GM23338 (cell line): ENCODE results near the gene CNTN5. TPM values are rescaled to one million over a fixed set of nuclear protein-coding genes. Genes with fewer than 3 reads are reported as not detected.

Experiments used
- ATAC-seq: fragments of 200-7000 bp; cut with Tn5 transposase; 3 replicates; pipeline ENCODE4 v1.9.1; 2020
- DNase-seq: peaks from one replicate; pipeline ENCODE4 v3.0.0-alpha.2; 2015; ENCODE audit warnings: low spot score
- H2AFZ ChIP-seq: fragments of 200-600 bp; sonication (generic); 2 replicates; pipeline ENCODE4 v1.8.0; 2016; ENCODE audit warnings: antibody characterized with exemption, mild to moderate bottlenecking, moderate library complexity
- H3F3A ChIP-seq: fragments of 200-600 bp; sonication (generic); replicated peaks from 2 replicates; pipeline ENCODE4 v1.8.0; 2017; ENCODE audit warnings: antibody characterized with exemption, mixed run types, low read depth
- H3K27ac ChIP-seq: fragments of 200-600 bp; sonication (generic); 2 replicates; pipeline ENCODE4 v1.6.1; 2016; ENCODE audit warnings: low read depth
- H3K27me3 ChIP-seq: fragments of 200-600 bp; sonication (generic); 2 replicates; pipeline ENCODE4 v1.8.0; 2016; ENCODE audit warnings: mild to moderate bottlenecking, mixed run types, moderate library complexity; ENCODE audit not compliant: insufficient read depth
- H3K36me3 ChIP-seq: fragments of 200-600 bp; sonication (generic); 2 replicates; pipeline ENCODE4 v1.8.0; 2016; ENCODE audit warnings: mild to moderate bottlenecking; ENCODE audit not compliant: insufficient read depth
- H3K4me1 ChIP-seq: fragments of 200-600 bp; sonication (generic); 2 replicates; pipeline ENCODE4 v1.8.0; 2016; ENCODE audit warnings: mild to moderate bottlenecking, moderate library complexity; ENCODE audit not compliant: insufficient read depth
- H3K4me2 ChIP-seq: fragments of 200-600 bp; sonication (generic); 2 replicates; pipeline ENCODE4 v1.7.1; 2017; ENCODE audit warnings: mixed run types
- H3K4me3 ChIP-seq: fragments of 200-600 bp; sonication (generic); 2 replicates; pipeline ENCODE4 v1.6.1; 2016; ENCODE audit warnings: mixed run types
- H3K79me2 ChIP-seq: fragments of 200-600 bp; sonication (generic); replicated peaks from 2 replicates; pipeline ENCODE4 v1.8.0; 2017; ENCODE audit warnings: mild to moderate bottlenecking; ENCODE audit not compliant: insufficient read depth
- H3K9me2 ChIP-seq: fragments of 200-600 bp; sonication (generic); 2 replicates; pipeline ENCODE4 v1.8.0; 2017; ENCODE audit not compliant: insufficient read depth
- H4K20me1 ChIP-seq: fragments of 200-600 bp; sonication (generic); replicated peaks from 2 replicates; pipeline ENCODE4 v1.8.0; 2017; ENCODE audit warnings: mild to moderate bottlenecking; ENCODE audit not compliant: insufficient read depth
- H3K27ac Mint-ChIP-seq: 2 replicates; pipeline ENCODE4 v1.8.0; 2020; ENCODE audit warnings: inconsistent platforms, mild to moderate bottlenecking, moderate library complexity, mixed read lengths
- H3K27me3 Mint-ChIP-seq: 3 replicates; pipeline ENCODE4 v1.8.0; 2022; ENCODE audit warnings: low read depth, mild to moderate bottlenecking, moderate library complexity, mixed read lengths, inconsistent platforms; ENCODE audit not compliant: insufficient read depth, poor library complexity
- H3K36me3 Mint-ChIP-seq: 3 replicates; pipeline ENCODE4 v1.8.0; 2021; ENCODE audit warnings: low read depth, mild to moderate bottlenecking, inconsistent platforms, moderate library complexity, mixed read lengths
- H3K4me1 Mint-ChIP-seq: 3 replicates; pipeline ENCODE4 v1.8.0; 2020; ENCODE audit warnings: mild to moderate bottlenecking, inconsistent platforms, mixed read lengths
- H3K4me3 Mint-ChIP-seq: 3 replicates; pipeline ENCODE4 v1.8.0; 2021; ENCODE audit warnings: moderate library complexity, mild to moderate bottlenecking, inconsistent platforms, mixed read lengths
- H3K9me3 Mint-ChIP-seq: 3 replicates; pipeline ENCODE4 v1.8.0; 2020; ENCODE audit warnings: moderate library complexity, mild to moderate bottlenecking, inconsistent platforms, mixed read lengths
- CREB1 ChIP-seq: fragments of 250-450 bp; sonication (Bioruptor Pico); IDR thresholded peaks from 2 replicates; pipeline ENCODE4 v1.5.0; 2020; ENCODE audit warnings: low read depth, mild to moderate bottlenecking, moderate library complexity
- EZH2 ChIP-seq: fragments of 200-600 bp; sonication (generic); IDR thresholded peaks from one replicate; pipeline ENCODE4 v1.8.0; 2017; ENCODE audit warnings: antibody characterized with exemption, mild to moderate bottlenecking, low read depth; ENCODE audit not compliant: unreplicated experiment
- EZH2phosphoT487 ChIP-seq: fragments of 200-600 bp; sonication (generic); IDR thresholded peaks from one replicate; pipeline ENCODE4 v1.8.1; 2018; ENCODE audit warnings: antibody characterized with exemption; ENCODE audit not compliant: unreplicated experiment
- JUNB ChIP-seq: IDR thresholded peaks from one replicate; pipeline ENCODE4 v1.6.1; 2016; ENCODE audit warnings: antibody characterized with exemption; ENCODE audit not compliant: unreplicated experiment
- NANOG ChIP-seq: IDR thresholded peaks from 2 replicates; pipeline ENCODE4 v1.6.1; 2016; ENCODE audit warnings: antibody characterized with exemption, borderline replicate concordance
- POLR2AphosphoS5 ChIP-seq: IDR thresholded peaks from 2 replicates; pipeline ENCODE4 v1.6.1; 2016; ENCODE audit warnings: antibody characterized with exemption, low read depth
- STAT1 ChIP-seq: IDR thresholded peaks from one replicate; pipeline ENCODE4 v1.6.1; 2016; ENCODE audit warnings: antibody characterized with exemption; ENCODE audit not compliant: unreplicated experiment
- ZNF114 ChIP-seq: fragments of 250-450 bp; sonication (Bioruptor Pico); IDR thresholded peaks from 2 replicates; pipeline ENCODE4 v1.5.0; 2020; ENCODE audit warnings: mild to moderate bottlenecking, moderate library complexity
- ZNF331 ChIP-seq: fragments of 250-450 bp; sonication (Bioruptor Pico); IDR thresholded peaks from 2 replicates; pipeline ENCODE4 v1.5.0; 2020; ENCODE audit warnings: low read depth, mild to moderate bottlenecking, moderate library complexity
- ZNF462 ChIP-seq: fragments of 250-450 bp; sonication (Bioruptor Pico); IDR thresholded peaks from 2 replicates; pipeline ENCODE4 v1.5.0; 2020; ENCODE audit warnings: mild to moderate bottlenecking, moderate library complexity
- polyA plus RNA-seq: library from polyadenylated mRNA; unstranded; fragments of >200 nt; fragmentation: Nextera tagmentation; extraction: Ambion mirVana; gene quantifications from 2 replicates; pipeline ENCODE4 v1.2.1, GENCODE V29; 2016
- total RNA-seq: library from RNA; depleted of rRNA; stranded (reverse); fragments of >200 nt; shearing (Covaris generic); gene quantifications from 2 replicates; pipeline ENCODE4 v1.2.3, GENCODE V29; 2014

Gene CNTN5
- total and polyA plus RNA-seq, 2 experiments from 2014 or later, result not detected

GRCh38 chr11:100141201-100141600, 1120.5 kb downstream of the CNTN5 start (continued):
- no peak for TF ChIP-seq ZNF462 (CRISPR knock-in tag)
- TF ChIP-seq ZNF114 (CRISPR knock-in tag), result no peak
- no peak for TF ChIP-seq EZH2
- no peak for TF ChIP-seq ZNF331
- TF ChIP-seq NANOG, result no peak
- TF ChIP-seq JUNB, result no peak

- no peaks in the 10 kb centered on the region for H3K27me3 ChIP-seq
- Mint-ChIP-seq H3K4me3 (no peak overlapping the region), H3K27ac (no peak overlapping the region), H3K4me1 (peaks cover 10% of the 10 kb centered on the region; the same call in 2 of the 3 replicates), H3K9me3 (no peaks in the 10 kb centered on the region), H3K36me3 (no peaks in the 10 kb centered on the region), H3K27me3 (peaks cover 2% of the 10 kb centered on the region)
- no peaks in the 10 kb centered on the region for H3K79me2 ChIP-seq
- H3K4me1 ChIP-seq, result peaks cover 4% of the 10 kb centered on the region; the same call in 1 of the 2 replicates
- H3K4me2 ChIP-seq, result no peak overlapping the region
- no peak overlapping the region for H3K27ac ChIP-seq
- H3K4me3 ChIP-seq, result no peak overlapping the region
- H2AFZ ChIP-seq, result peak overlapping the region; percentile 29; the same call in 1 of the 2 replicates
- H3K9me2 ChIP-seq, result no peaks in the 10 kb centered on the region
- no peaks in the 10 kb centered on the region for H3F3A ChIP-seq
- no peaks in the 10 kb centered on the region for H4K20me1 ChIP-seq
- ATAC-seq (no peak; the same call in 2 of the 3 replicates), DNase-seq (no peak)
- H3K36me3 ChIP-seq, result no peaks in the 10 kb centered on the region
- TF ChIP-seq STAT1, result no peak
- no peak for TF ChIP-seq ZNF462 (CRISPR knock-in tag)
- TF ChIP-seq EZH2phosphoT487, result no peak
- no peak for TF ChIP-seq POLR2AphosphoS5
- no peak for TF ChIP-seq CREB1 (CRISPR knock-in tag)
Measured at GRCh38 chr11:100151944-100152343, 1131.2 kb downstream of the CNTN5 start.
